Progenitor cell of endocrine pancreas (in vitro differentiated cells): ENCODE results near the gene NEK11. TPM values are rescaled to one million over a fixed set of nuclear protein-coding genes. Genes with fewer than 3 reads are reported as not detected.
A peak's percentile ranks its signal among the peaks of the same experiment; 100 is the strongest.
"Not testable (repeated sequence)": the region's sequence is repeated elsewhere in the genome, so short reads cannot be mapped to it uniquely, and the experiment has no call there.

Experiments used
- DNase-seq: peaks from one replicate; pipeline ENCODE4 v3.0.0; 2021; ENCODE audit warnings: low spot score; ENCODE audit not compliant: unreplicated experiment
- H3K27ac Mint-ChIP-seq: 2 replicates; pipeline ENCODE4 v1.8.0; 2021; ENCODE audit warnings: mild to moderate bottlenecking, moderate library complexity, mixed read lengths
- H3K27me3 Mint-ChIP-seq: 2 replicates; pipeline ENCODE4 v1.8.0; 2021; ENCODE audit warnings: mixed read lengths
- H3K36me3 Mint-ChIP-seq: 2 replicates; pipeline ENCODE4 v1.8.0; 2022; ENCODE audit warnings: mixed read lengths; ENCODE audit not compliant: insufficient read depth
- H3K4me1 Mint-ChIP-seq: 2 replicates; pipeline ENCODE4 v1.8.0; 2021; ENCODE audit warnings: low read depth, mixed read lengths
- H3K4me3 Mint-ChIP-seq: 2 replicates; pipeline ENCODE4 v1.8.0; 2021; ENCODE audit warnings: low read depth, mild to moderate bottlenecking, moderate library complexity, mixed read lengths
- H3K9me3 Mint-ChIP-seq: 2 replicates; pipeline ENCODE4 v1.8.0; 2021; ENCODE audit warnings: low read depth, mixed read lengths
- total RNA-seq: library from RNA; stranded (reverse); gene quantifications from 2 replicates; pipeline ENCODE4 v1.2.1, GENCODE V29; 2021
- TF ChIP-seq, protein P1 (sequence below): fragments of 200-600 bp; sonication (generic); IDR thresholded peaks from one replicate; pipeline ENCODE4 v1.5.0; 2021; ENCODE audit warnings: antibody characterized with exemption, mild to moderate bottlenecking; ENCODE audit not compliant: unreplicated experiment

The NEK11 gene
- total RNA-seq, 1 donor from 2014 or later, result 18.7 TPM

DNA sequence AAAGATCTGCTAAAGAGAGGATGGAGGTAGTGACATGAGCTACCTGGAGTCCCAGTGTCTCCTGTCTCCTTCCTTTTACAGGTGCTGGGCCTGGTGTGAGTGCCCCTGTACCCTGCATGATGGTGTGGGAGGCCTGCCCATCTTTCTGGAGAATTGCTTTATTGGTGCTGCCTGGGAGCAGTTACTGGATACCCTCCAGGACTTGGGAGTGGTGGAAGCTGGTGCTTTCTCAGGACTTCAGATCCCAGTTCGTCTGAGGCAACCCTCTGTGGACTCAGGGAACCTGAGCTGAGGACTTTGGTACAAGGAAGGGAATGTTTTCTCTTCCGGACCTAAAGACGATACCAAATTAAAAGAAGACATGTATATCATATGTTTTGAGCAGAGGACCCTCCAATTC lies 336.6 kb downstream of the NEK11 start:
- peaks cover 9% of the 10 kb centered on the region for H3K4me1 Mint-ChIP-seq

DNA sequence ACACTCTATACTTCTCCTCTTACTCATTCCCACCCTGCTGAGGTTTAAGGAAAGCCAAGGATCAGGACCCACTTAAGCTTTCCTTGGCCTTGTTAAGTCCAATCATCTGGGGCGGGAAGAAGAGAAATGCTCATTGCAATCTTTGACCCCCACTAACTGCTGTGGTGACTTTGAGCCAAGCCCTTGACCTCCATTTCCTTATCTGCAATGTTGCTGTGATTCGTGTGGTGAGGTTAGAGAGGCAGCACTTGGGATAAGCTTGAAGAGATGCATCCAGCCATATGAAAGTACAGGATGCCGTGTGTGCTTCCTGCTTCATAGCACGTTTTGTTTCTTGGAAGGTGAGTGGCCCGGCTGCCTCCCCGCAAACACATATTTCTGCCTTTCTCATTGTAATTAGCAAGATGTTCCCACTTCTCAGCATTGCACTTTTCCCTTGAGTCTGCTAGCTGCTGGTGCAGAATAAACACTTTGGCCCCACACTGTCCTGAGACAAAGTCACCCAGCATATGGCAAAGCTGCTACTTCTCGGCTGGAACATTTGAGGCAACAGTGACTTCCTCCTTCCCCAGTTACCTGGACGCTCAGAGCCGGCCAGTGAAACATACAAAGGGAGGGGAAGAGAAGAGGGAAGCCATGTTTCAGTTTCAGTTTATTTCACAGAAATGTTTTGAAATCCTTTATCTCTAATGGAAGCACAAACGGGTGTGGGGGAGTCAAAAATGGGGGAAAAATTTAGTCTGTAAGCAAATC lies 344.4 kb downstream of the NEK11 start:
- H3K27ac Mint-ChIP-seq, result no peak overlapping the region
- no peaks in the 10 kb centered on the region for H3K27me3 Mint-ChIP-seq
- DNase-seq, result no peak
- H3K4me3 Mint-ChIP-seq, result no peak overlapping the region
- H3K4me1 Mint-ChIP-seq, result no peaks in the 10 kb centered on the region
- peaks cover 9% of the 10 kb centered on the region for H3K36me3 Mint-ChIP-seq
- H3K9me3 Mint-ChIP-seq, result peaks cover 3% of the 10 kb centered on the region
- TF ChIP-seq, protein P1, sequence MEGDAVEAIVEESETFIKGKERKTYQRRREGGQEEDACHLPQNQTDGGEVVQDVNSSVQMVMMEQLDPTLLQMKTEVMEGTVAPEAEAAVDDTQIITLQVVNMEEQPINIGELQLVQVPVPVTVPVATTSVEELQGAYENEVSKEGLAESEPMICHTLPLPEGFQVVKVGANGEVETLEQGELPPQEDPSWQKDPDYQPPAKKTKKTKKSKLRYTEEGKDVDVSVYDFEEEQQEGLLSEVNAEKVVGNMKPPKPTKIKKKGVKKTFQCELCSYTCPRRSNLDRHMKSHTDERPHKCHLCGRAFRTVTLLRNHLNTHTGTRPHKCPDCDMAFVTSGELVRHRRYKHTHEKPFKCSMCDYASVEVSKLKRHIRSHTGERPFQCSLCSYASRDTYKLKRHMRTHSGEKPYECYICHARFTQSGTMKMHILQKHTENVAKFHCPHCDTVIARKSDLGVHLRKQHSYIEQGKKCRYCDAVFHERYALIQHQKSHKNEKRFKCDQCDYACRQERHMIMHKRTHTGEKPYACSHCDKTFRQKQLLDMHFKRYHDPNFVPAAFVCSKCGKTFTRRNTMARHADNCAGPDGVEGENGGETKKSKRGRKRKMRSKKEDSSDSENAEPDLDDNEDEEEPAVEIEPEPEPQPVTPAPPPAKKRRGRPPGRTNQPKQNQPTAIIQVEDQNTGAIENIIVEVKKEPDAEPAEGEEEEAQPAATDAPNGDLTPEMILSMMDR, result no peak

More for the DNA sequence above, 336.6 kb downstream of the NEK11 start:
- Mint-ChIP-seq H3K9me3 (peaks cover 10% of the 10 kb centered on the region), H3K27ac (no peak overlapping the region), H3K4me3 (no peak overlapping the region), H3K36me3 (peaks cover 5% of the 10 kb centered on the region), H3K27me3 (no peaks in the 10 kb centered on the region)
- DNase-seq, result no peak
- TF ChIP-seq, protein P1, result no peak

DNA sequence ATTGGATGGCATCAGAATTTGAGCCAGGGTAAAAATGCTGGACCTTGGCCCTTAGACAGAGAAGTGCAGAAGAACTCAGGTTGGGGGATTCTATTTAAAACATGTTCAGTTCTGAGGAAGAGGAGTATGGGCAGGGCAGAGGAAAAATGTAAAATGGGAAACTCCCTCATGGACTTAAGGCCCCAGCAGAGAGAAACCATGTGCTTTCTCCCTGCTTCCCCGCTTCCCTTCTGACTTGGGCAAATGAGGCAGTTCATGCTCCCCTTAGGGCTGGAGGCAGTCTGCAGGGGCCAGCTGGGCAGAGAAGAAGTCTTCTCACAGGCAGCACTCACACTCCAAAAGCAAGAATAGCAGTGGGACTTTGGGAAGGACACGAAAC lies 345.0 kb downstream of the NEK11 start:
- no peak overlapping the region for H3K27ac Mint-ChIP-seq
- H3K9me3 Mint-ChIP-seq, result peaks cover 3% of the 10 kb centered on the region
- no peaks in the 10 kb centered on the region for H3K27me3 Mint-ChIP-seq
- no peak for DNase-seq
- H3K36me3 Mint-ChIP-seq, result peaks cover 9% of the 10 kb centered on the region
- TF ChIP-seq, protein P1, result no peak
- no peaks in the 10 kb centered on the region for H3K4me1 Mint-ChIP-seq
- no peak overlapping the region for H3K4me3 Mint-ChIP-seq

DNA sequence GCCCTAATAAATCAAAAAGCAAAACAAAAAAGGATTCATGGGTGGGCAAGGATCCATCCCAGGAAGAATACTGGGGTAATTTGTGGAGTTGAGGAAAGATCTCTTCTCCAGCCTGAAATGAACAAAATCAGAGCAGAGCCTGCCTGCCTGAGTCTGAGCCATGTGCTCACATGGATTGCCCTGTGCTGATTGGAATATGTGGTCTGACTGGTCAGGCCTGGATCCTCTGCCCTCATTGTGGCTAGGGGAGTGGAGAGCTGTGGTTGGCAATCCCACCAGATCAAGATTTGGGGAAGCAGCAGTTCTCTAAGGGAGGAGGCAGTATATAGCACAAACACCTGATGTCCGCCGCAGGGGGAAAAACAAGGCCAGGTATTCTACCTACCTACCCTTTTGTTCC lies 348.1 kb downstream of the NEK11 start:
- peaks cover 4% of the 10 kb centered on the region for H3K9me3 Mint-ChIP-seq
- TF ChIP-seq, protein P1, result no peak
- no peak overlapping the region for H3K27ac Mint-ChIP-seq
- no peaks in the 10 kb centered on the region for H3K4me1 Mint-ChIP-seq
- DNase-seq, result no peak
- H3K27me3 Mint-ChIP-seq, result no peaks in the 10 kb centered on the region
- peaks cover 14% of the 10 kb centered on the region for H3K36me3 Mint-ChIP-seq
- H3K4me3 Mint-ChIP-seq, result no peak overlapping the region

DNA sequence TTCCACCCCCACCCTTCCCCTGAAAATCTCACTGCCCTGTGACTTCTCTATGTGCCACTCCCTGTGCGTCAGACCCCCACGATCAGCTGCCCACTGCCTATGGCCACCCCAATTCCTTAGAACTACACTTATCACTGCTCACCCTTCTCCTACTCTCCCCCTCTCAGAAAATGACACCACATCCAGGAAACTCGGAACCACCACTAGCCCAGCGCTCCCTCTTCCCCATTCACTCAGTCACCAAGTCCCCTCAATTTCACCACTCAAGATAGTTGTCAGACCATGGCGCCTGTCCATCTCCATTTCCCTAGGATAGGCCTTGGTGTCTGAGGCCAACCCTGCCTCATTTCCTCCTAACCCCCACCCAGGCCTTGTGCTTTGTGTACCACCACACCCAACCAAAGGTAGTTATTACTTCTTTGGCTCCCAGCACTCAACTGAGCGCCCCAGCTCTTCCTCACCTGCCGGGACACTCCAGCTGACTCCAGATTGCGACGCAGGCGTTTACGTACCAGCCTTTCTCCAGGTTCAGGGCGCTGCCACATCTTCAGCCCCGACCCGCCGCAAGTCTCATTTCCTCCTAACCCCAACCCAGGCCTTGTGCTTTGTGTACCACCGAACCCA lies 354.3 kb downstream of the NEK11 start:
- peak overlapping the region; percentile 95 for H3K4me3 Mint-ChIP-seq
- H3K27me3 Mint-ChIP-seq, DNase-seq, H3K9me3 Mint-ChIP-seq: not testable (repeated sequence)
- H3K36me3 Mint-ChIP-seq, result peaks cover 20% of the 10 kb centered on the region
- peak overlapping the region; percentile 98 for H3K27ac Mint-ChIP-seq
- peaks cover 13% of the 10 kb centered on the region for H3K4me1 Mint-ChIP-seq
